HG03575 (cell line): ENCODE data around the gene BTF3L4.

ENCODE experiments used
- ATAC-seq: cut with Tn5 transposase; IDR thresholded peaks from one replicate; pipeline ENCODE4 v1.9.1; 2021; ENCODE audit not compliant: unreplicated experiment, insufficient number of reproducible peaks, low FRiP score; ENCODE audit errors: extremely low read depth

Gene BTF3L4

DNA sequence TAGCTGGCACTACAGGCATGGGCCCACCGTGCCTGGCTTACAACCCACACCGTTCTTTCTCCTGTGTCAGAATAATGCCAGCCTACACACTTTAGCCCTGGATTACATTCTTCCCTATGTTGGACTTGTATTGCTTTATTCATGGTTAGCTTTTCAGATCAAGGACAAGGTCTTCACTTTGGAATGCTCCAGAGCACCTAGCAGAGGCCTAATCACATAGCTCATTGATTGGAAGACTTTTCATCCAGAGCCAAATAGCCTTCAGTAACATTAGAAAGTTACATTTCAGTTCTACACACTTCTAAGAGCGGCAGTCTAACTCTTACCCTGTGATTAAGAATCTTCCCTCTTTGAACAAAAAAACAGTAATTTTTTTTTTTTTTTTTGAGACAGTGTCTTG, 56.4 kb downstream of the BTF3L4 start:
- no peak for ATAC-seq

DNA sequence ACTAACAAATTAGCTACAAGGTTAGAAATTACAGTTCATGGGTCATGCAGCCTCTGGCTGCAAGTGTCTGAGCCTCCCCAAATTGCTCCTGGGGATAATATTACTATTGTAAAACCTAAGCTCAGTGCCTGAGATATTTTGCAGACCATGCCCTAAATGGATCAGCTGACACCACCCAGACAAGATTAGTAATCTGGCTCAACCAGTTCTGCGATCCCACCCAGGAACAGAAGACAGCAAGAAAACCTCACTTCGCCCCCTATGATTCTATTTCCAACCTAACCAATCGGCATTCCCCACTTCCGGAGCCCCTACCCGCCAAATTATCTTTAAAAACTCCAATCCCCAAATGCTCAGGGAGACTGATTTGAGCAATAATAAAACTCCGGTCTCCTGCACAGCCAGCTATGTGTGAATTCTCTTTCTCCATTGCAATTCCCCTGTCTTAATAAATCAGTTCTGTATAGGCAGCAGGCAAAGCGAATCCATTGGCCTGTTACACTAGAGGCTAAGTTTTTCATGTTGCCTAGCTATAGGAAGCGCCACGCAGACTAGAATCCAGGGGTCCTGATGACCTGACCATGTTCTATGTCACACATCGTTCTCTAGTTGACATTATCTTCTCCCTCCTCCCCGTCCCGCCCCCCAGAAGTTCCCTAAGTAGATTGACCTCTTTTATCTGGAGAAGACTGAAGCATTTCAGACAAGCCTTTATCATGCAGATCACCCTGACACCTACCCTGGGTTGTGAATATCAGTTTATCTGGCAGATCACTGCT, 63.4 kb downstream of the BTF3L4 start:
- no peak for ATAC-seq

DNA sequence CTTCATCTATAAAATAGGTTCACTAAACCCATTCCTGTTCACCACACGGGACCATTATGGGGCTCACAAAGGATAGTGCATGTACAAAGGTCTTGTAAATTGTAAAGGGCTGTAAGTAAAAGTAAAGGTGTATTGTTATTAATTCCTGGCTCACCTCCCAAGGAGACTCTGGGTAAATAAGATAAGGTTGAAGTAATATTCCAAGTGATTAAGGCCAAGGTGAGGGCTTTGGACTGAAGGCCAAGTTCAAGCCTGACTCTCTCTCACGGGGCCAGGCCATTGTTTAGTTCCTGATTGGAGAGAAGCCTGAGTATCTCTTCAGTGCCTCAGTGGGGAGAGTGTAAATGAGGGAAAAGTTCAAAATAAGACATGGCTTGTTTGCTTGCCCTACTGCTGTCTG, 66.3 kb downstream of the BTF3L4 start:
- ATAC-seq, result no peak

DNA sequence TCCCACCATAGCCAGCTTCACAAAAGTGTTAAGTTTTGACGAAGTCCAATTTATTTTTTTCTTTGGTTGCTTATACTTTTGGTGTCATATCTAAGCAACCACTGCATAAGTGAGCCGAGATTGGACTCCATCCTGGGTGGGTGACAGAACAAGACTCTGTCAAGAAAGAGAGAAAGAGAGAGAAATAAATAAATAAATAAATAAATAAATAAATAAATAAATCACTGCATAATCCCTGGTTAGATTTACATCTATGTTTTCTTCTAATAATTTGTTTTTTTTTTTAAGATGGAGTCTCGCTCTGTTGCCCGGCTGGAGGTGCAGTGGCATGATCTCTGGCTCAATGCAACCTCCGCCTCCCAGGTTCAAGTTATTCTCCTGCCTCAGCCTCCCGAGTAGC, 67.5 kb downstream of the BTF3L4 start:
- ATAC-seq, result no peak

DNA sequence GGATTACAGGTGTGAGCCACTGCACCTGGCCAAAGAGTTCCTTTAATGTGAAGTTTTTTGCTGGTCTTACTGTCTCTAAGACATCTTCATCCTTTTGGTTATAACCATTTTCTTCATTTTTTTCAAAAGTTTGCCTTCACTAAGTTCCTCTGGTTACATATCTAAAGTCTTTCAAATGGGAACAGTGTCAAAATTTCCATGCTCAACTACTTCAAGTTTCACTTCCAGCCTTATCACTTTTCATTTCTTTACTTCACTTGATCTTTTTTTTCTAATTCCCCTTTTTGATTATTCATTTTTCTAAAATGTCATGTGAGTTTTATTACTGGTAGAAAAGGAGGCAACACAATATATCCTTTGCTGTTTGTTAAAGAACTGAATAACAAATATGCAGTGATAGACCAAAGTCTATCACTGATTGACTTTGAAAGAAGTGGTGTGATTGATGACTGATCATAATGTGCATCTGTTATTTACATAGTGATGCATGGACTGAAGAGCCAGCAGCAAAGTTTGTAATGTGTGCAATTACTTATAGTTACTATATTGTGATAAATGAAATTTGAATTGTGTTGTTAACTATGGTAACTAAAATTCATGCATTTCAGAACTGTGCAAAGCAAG, 69.8 kb downstream of the BTF3L4 start:
- ATAC-seq, result no peak

DNA sequence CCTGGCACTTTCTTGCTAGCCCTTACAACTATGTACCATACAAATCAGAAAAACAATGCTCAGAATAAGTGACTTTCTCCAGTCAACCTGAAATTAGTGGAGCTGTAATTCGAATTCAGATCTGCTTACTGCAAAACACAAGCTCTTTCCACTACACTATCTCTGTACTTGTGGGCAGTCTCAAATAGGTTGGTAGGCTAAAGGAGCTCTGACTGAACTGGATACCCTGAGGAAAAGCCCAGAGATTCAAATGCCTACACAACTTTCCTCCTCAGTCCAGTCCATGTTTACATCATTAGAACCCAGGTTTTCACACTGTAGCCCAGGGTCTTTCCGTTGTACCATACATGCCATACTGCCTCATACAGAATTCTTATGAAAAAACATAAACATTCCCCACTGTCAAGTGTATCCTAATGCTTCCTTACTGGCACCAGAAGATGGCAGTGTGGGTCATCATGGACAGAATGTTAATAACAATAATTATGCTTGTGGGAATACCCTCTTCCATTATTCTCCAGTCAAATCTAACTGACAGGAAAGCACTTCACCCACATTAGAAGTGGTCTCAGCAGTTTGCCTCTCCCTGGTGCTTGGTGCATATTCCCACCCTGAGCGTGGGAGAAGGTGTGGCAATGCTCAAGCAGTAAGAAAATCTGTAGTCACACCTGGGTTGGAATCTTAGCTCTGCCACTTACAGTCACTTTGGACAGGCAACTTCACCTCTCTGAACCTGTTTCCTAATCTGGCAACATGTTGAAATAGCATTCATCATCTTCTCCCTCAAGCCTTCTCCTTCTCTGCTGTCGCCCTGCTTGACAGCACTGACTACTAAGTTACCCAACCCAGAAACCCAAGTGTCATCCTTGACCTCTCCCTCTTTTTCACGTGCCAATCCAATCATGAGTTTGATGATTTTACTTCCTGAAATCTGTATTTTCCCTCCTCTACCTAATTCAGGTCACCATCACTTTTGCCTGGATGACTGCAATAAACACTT, 71.4 kb downstream of the BTF3L4 start:
- no peak for ATAC-seq

DNA sequence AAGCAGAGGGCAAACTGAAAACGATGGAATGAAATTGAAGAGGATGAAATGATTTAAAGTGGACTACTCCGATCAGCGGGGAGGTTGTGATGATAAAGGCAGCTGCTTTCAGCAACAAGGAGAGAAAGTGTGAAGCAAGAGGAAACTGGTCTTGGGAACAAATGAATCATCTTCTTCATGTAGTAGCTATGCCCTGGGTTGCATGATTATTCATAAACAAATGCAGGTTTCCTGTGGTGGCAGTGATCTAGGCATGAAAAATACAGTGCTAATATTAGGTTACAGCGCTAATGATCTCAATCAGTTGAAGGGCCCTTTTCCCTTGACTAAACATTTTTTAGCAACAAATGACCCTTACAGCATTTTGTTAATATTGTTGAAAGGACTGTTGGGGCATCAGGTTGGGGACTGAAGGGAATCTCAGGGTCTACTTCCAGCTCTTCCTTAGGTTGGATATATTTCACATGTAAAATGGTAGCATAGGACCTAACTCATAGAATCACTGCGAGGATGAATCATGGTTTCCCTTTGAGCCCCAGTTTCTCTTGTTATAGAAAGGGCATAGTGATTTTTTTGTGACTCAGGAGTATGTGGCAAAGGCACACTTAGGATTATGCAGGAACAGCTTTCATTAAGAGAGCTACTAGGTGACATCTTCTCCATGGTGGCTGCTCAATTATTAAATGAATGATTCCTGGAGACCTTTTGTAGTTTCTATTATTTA, 83.9 kb downstream of the BTF3L4 start:
- ATAC-seq, result no peak
